HG03097 (cell line): ENCODE data around the gene SDHB.

ENCODE experiments used
- ATAC-seq: cut with Tn5 transposase; IDR thresholded peaks from one replicate; pipeline ENCODE4 v1.9.1; 2021; ENCODE audit not compliant: unreplicated experiment, low FRiP score

The SDHB gene

DNA sequence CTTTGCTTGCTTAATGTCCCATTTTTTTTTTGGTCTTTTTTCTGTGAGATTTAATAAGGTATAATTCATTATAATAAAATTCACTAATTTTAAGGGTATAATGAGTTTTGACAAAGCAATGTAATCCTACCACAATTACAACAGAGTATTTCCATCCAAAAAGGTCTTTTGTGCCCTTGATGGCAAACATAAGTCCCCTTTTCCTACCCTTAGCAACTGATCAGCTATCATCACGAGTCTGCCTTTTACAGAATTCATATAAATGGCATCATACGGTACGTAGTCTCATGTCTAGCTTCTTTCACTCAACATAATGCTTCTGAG is 7.5 kb downstream of the SDHB start:
- ATAC-seq, result no peak

- no peak for ATAC-seq
These were observed 8.0 kb downstream of the SDHB start for GRCh38 chr1:17045634-17046333.

- ATAC-seq, result no peak
These were observed 8.7 kb downstream of the SDHB start for GRCh38 chr1:17045150-17045549.

GRCh38 chr1:17043676-17044075 is 10.2 kb downstream of the SDHB start:
- no peak for ATAC-seq

DNA sequence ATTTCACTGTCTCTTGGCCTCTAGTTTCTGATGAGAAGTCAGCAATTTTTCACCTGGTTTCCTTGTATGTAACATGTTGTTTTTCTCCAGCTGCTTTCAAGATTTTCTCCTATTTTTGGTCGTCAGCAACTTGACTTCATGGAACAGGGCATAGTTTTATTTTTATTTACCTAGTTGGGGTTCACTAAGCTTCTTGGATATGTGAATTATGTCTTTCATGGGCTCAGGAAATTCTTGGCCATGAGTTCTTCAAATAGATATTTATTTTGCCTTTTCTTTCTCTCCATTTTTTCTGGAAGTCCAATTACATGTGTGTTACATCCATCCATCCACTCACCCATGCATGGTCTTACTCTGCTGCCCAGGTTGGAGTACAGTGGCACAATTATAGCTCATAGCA is 13.7 kb downstream of the SDHB start:
- no peak for ATAC-seq

DNA sequence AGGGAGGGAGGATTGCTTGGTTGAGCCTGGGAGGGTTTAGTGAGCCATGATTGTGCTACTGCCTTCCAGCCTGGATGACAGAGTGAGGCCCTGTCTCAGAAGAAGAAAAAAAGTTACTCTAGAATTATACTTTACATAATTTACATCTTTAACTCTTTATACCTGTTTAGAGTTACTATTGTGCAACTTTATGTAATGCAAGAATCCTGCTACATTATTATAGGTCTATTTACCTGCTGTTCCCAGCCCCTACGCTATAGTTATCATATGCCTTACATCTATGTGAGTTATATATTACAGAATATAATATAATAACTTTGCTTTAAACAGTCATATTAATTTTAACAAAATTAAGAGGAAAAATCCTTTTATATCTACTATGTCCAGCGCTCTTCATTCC is 14.3 kb downstream of the SDHB start:
- ATAC-seq, result no peak

GRCh38 chr1:17033481-17033880 is 20.4 kb downstream of the SDHB start:
- no peak for ATAC-seq

DNA sequence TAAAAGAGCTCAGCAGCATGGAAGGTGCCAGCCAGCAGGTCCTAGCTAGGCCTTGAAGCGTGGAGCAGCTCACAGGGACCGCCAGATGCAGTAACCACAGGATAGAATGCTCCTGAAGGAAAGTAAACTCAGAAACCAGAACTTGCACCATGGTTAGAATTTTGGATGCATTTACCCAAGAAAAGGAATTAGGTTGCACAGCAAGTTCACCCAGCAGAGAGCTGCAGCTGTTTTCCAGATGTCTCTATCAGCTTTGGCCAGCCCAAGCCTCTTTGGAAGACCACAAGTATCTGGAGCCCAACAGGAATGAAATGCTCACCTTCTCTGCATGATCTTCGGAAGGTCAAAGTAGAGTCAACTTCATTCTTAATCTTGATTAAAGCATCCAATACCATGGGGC is 21.1 kb downstream of the SDHB start:
- ATAC-seq, result no peak

- no peak for ATAC-seq
These were observed 22.4 kb downstream of the SDHB start for GRCh38 chr1:17031436-17031835.

- no peak for ATAC-seq
These were observed 23.6 kb downstream of the SDHB start for GRCh38 chr1:17030206-17030605.

GRCh38 chr1:17028662-17029188 is 25.1 kb downstream of the SDHB start:
- ATAC-seq, result no peak

DNA sequence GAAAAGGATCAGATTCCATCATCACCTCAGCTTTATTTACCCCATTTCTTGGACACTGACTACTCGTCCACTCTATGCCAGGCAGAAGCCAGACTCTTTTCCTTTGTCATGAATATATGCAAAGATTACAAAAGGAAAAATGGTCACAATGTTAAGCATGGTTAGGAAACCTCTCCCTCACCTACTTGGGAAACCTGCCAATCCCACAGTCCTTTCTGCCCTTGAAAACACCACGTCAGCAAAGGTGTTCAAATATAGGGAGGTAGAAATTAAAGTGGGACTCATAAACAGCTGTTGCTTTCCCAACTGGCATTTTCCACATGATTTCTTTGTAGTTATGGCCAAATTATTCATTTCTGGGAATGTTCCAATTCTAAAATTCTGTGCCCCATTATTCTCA is 25.9 kb downstream of the SDHB start:
- no peak for ATAC-seq

DNA sequence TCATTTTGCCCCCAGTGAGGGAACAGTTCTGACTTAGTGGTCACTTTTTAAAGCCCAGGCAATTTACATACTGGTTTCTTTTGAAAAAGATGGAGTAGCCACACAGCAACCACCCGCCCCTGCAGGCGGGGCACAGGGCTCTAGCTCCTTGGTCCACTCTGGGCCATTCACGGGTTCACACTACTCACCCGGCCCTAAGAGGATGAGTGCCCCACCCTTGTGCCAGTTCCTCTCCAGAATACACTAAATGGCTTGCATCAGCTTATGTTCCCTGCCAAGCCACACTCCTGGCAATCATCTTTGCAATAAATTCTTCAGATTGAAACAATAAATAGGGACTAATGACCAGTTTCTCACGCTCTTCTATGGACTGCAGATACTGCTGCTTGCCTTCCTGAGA is 26.4 kb downstream of the SDHB start:
- ATAC-seq, result no peak

GRCh38 chr1:17024721-17025120 is 29.1 kb downstream of the SDHB start:
- no peak for ATAC-seq

GRCh38 chr1:17023573-17023972 is 30.3 kb downstream of the SDHB start:
- ATAC-seq, result no peak

DNA sequence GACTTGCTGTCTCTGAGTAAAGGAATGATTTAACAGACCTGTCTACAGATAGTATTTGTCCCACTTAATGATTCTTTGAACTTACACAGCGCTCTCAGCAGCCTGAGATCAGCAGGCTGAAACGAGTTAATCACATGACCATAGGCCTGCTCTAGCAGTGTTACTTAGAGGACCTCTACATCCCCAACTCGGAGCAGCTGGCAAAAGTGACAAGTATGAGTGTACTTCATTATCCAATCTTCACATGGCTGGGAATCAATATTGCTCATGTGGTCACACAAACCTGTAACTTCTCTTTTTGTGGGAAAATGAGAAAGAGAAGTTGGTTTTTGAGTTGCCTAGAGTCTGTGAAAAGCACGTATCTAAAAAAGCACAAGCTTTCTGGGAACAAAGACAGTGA is 30.7 kb downstream of the SDHB start:
- no peak for ATAC-seq

GRCh38 chr1:17021896-17022295 is 31.9 kb downstream of the SDHB start:
- ATAC-seq, result no peak

- no peak for ATAC-seq
These were observed 33.3 kb downstream of the SDHB start for GRCh38 chr1:17020502-17020901.

DNA sequence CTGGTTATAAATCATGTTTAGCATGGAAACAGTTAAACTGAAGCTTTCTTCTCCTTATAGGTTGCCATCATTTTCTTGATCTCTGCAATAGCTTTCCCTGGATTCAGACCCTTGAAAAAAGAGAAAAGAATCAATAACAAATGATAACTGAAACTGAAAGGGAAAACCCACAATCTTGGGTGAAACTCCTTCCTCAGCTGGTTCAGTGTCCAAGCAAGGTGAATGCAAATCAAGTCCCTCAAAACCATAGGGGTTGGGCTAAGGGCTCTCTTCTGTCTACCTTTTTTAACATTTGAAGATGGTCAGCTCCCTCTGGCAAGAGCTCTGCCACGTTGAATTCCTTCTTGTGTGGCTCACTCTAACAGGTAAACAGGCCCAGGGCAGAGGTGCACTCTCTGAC is 35.0 kb downstream of the SDHB start:
- ATAC-seq, result no peak

DNA sequence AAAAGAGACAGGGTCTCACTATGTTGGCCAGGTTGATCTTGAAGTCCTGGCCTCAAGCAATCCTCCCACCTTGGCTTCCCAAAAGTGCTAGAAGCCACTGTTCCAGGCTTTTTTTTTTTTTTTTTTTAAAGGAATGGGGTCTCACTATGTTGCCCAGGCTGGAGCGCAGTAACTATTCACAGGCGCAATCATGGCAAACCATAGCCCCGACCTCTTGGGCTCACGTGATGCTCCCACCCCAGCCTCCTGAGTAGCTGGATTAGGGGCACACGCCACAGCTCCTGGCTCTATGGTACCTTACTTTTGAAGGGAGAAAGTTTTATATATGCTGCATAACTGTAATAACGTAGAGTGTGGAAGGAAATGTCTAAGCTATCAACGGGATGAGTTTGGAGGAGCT is 36.4 kb downstream of the SDHB start:
- no peak for ATAC-seq

GRCh38 chr1:17016317-17016661 is 37.5 kb downstream of the SDHB start:
- no peak for ATAC-seq

GRCh38 chr1:17014671-17015567 is 38.9 kb downstream of the SDHB start:
- ATAC-seq, result no peak
